ENCODE data around the gene RGS19.

The RGS19 gene

DNA sequence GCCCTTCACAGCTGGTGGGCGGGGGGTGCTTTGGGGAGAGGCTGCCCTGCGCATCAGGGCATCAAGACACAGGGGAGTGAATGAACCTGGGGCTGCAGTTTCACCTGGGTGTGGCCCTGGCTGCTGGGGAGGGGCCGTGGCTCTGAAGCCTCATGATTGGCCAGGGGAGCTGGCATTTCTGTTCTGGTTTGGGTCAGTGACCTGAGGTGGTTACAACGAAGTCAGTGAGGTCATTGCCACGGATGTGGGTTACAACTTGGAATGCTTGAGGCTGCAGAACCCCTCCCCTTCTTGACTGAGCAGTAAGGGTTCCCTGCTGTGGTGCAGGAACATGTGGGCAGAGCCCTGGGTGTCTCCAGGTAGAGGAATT is 13.4 kb downstream of the RGS19 start:
- 0 out of 2 replicates have a peak, but pooled peaks have one; percentile 43 for TF ChIP-seq CREB1 (IDR thresholded peaks at IDR 0.05; ENCODE audit: low read depth)
- 0 out of 2 replicates have a peak, but pooled peaks have one; percentile 8 for TF ChIP-seq YY1 (IDR thresholded peaks at IDR 0.05; ENCODE audit: low read depth)
- TF ChIP-seq, protein P1, sequence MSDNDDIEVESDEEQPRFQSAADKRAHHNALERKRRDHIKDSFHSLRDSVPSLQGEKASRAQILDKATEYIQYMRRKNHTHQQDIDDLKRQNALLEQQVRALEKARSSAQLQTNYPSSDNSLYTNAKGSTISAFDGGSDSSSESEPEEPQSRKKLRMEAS (IDR thresholded peaks at IDR 0.05) = peak; percentile 66
- 0 out of 2 replicates have a peak, but pooled peaks have one; percentile 34 for TF ChIP-seq EP300 (IDR thresholded peaks at IDR 0.05; ENCODE audit: borderline replicate concordance)
- no peak for TF ChIP-seq TAF1 (IDR thresholded peaks at IDR 0.05; ENCODE audit: low read depth)
- 0 out of 2 replicates have a peak, but pooled peaks have one; percentile 20 for TF ChIP-seq TCF12 (IDR thresholded peaks at IDR 0.05; ENCODE audit: low read depth)
- no peak; the same call in 1 of the 2 replicates for TF ChIP-seq ZBTB7A (IDR thresholded peaks at IDR 0.05; ENCODE audit: low read depth)
- no peak for TF ChIP-seq NFIC (IDR thresholded peaks at IDR 0.05)
- TF ChIP-seq, protein P2, sequence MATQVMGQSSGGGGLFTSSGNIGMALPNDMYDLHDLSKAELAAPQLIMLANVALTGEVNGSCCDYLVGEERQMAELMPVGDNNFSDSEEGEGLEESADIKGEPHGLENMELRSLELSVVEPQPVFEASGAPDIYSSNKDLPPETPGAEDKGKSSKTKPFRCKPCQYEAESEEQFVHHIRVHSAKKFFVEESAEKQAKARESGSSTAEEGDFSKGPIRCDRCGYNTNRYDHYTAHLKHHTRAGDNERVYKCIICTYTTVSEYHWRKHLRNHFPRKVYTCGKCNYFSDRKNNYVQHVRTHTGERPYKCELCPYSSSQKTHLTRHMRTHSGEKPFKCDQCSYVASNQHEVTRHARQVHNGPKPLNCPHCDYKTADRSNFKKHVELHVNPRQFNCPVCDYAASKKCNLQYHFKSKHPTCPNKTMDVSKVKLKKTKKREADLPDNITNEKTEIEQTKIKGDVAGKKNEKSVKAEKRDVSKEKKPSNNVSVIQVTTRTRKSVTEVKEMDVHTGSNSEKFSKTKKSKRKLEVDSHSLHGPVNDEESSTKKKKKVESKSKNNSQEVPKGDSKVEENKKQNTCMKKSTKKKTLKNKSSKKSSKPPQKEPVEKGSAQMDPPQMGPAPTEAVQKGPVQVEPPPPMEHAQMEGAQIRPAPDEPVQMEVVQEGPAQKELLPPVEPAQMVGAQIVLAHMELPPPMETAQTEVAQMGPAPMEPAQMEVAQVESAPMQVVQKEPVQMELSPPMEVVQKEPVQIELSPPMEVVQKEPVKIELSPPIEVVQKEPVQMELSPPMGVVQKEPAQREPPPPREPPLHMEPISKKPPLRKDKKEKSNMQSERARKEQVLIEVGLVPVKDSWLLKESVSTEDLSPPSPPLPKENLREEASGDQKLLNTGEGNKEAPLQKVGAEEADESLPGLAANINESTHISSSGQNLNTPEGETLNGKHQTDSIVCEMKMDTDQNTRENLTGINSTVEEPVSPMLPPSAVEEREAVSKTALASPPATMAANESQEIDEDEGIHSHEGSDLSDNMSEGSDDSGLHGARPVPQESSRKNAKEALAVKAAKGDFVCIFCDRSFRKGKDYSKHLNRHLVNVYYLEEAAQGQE (IDR thresholded peaks at IDR 0.05; ENCODE audit: low read depth) = no peak
- peak; percentile 56 for TF ChIP-seq TEAD4 (IDR thresholded peaks at IDR 0.05)

DNA sequence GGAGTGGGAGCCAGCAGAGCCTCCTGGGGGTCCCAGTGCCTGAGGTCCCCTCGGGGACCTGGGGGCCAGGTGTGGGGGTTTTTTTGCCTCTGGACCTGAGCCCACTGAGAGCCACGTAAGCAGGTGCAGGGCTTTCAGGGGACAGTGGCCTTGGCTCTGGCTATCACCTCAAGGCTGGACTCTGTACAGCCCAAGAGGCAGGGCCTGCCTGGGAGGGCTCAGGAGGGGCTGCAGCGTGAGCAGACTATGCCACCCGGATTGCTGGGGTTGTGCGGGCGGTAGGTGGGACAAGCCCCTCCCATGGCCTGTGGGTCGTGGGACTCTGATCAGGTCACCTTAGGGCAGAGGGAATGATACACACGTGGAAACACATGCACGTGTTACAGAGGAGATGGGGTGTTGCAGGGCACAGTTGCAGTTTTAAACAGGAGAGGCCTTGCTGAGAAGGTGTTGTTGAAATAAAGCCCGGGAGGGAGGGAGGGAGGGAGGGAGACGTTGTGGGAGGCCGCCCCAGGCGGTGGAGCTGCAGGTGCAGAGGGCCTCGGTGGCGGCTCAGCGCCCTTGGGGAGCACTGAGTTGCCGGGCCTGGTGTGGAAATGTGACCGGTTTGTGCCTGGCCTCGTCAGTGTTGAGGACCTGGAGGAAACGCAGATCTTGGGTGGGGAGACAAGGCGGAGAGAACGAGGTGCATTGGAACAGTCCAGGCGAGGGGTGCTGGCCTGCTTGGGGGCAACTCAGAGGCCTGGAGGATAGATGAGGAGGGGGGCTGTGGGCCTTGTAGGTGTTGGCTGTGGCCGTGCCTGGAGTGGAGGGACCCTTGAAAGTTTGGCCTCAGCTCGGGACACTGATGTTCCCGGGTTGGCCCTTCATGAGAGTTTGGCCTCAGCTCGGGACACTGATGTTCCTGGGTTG is 14.0 kb downstream of the RGS19 start:
- TF ChIP-seq CEBPB (IDR thresholded peaks at IDR 0.05) = no peak
- TF ChIP-seq, protein P2 (IDR thresholded peaks at IDR 0.05; ENCODE audit: low read depth) = no peak
- no peak for TF ChIP-seq CREB1 (IDR thresholded peaks at IDR 0.05; ENCODE audit: low read depth)
- TF ChIP-seq, protein P3, sequence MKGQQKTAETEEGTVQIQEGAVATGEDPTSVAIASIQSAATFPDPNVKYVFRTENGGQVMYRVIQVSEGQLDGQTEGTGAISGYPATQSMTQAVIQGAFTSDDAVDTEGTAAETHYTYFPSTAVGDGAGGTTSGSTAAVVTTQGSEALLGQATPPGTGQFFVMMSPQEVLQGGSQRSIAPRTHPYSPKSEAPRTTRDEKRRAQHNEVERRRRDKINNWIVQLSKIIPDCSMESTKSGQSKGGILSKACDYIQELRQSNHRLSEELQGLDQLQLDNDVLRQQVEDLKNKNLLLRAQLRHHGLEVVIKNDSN (IDR thresholded peaks at IDR 0.05) = no peak
- TF ChIP-seq NFIC (IDR thresholded peaks at IDR 0.05) = no peak
- no peak for TF ChIP-seq RAD21 (IDR thresholded peaks at IDR 0.05; ENCODE audit: low read depth)
- no peak for TF ChIP-seq ZBTB7A (IDR thresholded peaks at IDR 0.05; ENCODE audit: low read depth)
- TF ChIP-seq TCF12 (IDR thresholded peaks at IDR 0.05; ENCODE audit: low read depth) = no peak
- TF ChIP-seq TAF1 (IDR thresholded peaks at IDR 0.05; ENCODE audit: low read depth) = no peak
- TF ChIP-seq EGR1 (IDR thresholded peaks at IDR 0.05) = no peak
- no peak for TF ChIP-seq TEAD4 (IDR thresholded peaks at IDR 0.05)
- no peak for TF ChIP-seq YY1 (IDR thresholded peaks at IDR 0.05; ENCODE audit: low read depth)

DNA sequence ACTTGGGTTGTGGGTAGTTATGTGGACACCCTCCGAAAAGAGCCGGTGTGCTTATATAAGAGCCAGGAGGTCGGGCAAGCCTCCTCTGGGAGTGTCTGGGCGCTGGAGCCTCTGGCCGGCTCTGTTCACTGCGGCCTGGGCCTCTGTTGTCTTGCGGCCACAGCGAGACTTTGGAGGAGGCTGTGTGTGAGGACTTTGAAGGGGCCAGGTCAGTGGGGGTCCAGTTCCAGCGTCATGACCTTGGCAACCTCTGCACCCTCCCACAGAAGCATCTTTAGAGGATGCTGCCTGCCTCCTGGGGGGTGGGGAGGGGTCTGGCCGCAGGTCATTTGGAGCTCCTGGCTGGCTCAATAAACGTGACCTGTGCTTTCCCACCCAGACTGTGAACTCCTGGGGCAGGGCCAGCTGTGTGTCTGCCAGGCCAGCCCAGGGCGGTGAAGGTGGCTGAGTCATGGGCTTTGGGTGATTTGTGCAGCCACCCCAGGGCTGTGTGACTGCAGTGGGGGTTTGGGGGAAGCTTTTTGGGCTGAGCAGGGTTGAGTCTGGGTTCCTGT is 15.1 kb downstream of the RGS19 start:
- 0 out of 2 replicates have a peak, but pooled peaks have one; percentile 41 for TF ChIP-seq ZBTB7A (IDR thresholded peaks at IDR 0.05; ENCODE audit: low read depth)
- TF ChIP-seq EGR1 (IDR thresholded peaks at IDR 0.05) = no peak
- TF ChIP-seq YY1 (IDR thresholded peaks at IDR 0.05; ENCODE audit: low read depth) = no peak
- no peak for TF ChIP-seq CREB1 (IDR thresholded peaks at IDR 0.05; ENCODE audit: low read depth)
- no peak for TF ChIP-seq TEAD4 (IDR thresholded peaks at IDR 0.05)
- TF ChIP-seq NFIC (IDR thresholded peaks at IDR 0.05) = no peak
- TF ChIP-seq, protein P2 (IDR thresholded peaks at IDR 0.05; ENCODE audit: low read depth) = no peak

DNA sequence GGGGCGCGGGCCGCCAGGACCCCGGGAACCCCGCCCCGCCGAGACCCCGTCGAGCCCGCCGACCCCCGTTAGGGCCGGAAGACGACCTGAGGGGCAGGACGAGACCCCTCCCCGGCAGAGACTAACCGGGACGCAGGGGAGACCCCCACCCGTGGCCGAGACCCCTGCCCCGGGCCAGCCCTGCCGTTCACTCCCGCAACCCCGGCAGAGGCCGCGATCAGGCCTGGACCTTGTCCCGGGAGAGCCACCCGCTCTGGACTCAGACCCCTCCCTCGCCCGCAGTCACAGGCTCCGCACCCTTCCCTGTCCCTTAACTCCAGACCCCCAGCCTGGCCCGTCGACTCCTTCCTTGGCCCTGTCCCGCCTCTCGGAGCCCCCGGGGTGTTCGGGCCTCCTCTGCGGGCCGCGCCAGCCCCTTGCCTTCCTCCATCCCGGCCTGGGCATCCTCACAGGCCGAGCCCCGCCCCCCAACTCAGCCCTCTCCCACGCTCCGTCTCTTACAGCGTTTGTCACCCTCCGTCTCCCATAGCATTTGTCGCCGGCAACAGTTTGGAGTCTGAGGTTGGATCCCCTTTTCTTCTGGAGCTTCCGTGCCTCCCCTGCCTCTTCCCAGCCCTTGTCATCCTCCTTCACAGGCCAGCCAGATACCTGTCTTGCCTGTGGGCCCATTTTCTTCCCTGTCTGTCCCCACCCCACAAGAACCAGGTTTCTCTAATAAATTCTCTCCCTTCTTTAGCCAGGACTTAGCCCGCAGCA is 15.8 kb downstream of the RGS19 start:
- TF ChIP-seq ZBTB7A (IDR thresholded peaks at IDR 0.05; ENCODE audit: low read depth) (peak; percentile 67), CREB1 (IDR thresholded peaks at IDR 0.05; ENCODE audit: low read depth) (no peak), NFIC (IDR thresholded peaks at IDR 0.05) (no peak), YY1 (IDR thresholded peaks at IDR 0.05; ENCODE audit: low read depth) (no peak)
- TF ChIP-seq, protein P3 (IDR thresholded peaks at IDR 0.05) = no peak
